ENCODE data around the gene PLD4.
"Not testable (repeated sequence)": the region's sequence is repeated elsewhere in the genome, so short reads cannot be mapped to it uniquely, and the experiment has no call there.

Gene PLD4

GRCh38 chr14:104945266-104945665, 20.6 kb downstream of the PLD4 start:
- not testable (repeated sequence) for H3K36me3 ChIP-seq (ENCODE audit: control insufficient read depth, insufficient read depth, low read length); H3K27ac ChIP-seq (ENCODE audit: low read depth, low read length); H3K4me1 ChIP-seq (ENCODE audit: control insufficient read depth, insufficient read depth, low read length); H3K9ac ChIP-seq (ENCODE audit: low read length); H3K27me3 ChIP-seq (ENCODE audit: control insufficient read depth, insufficient read depth, low read length); H3K4me3 ChIP-seq (ENCODE audit: low read length)

DNA sequence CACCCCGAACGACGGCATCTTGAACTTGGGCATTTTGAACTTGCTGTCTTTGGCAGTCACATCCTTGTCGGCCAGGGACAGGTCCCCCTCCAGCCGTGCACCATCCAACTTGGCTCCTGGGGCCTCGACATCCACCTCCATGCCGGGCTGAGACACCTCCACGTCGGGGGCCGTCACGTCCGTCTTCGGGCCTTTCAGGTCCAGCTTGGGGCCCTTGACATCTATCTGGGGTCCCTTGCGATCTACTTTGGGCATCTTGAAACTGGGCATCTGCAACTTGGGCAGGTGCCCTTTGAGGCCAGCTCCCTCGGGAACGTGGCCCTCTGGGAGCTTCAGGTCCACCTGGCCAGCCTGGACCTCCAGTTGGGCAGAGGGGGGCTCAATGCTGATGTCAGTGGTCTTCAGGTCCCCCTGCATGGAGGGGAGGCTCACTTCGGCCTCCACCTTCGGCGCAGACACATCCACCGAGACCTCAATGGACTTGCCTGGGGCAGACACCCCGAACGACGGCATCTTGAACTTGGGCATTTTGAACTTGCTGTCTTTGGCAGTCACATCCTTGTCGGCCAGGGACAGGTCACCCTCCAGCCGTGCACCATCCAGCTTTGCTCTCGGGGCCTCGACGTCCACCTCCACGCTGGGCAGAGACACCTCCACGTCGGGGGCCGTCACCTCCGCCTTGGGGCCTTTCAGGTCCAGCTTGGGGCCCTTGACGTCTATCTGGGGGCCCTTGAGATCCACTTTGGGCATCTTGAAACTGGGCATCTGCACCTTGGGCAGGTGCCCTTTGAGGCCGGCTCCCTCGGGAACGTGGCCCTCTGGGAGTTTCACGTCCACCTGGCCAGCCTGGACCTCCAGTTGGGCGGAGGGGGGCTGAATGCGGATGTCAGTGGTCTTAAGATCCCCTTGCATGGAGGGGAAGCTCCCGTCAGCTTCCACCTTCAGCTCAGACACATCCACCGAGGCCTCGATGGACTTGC, 21.6 kb downstream of the PLD4 start:
- not testable (repeated sequence) for H3K27me3 ChIP-seq (ENCODE audit: control insufficient read depth, insufficient read depth, low read length); H3K36me3 ChIP-seq (ENCODE audit: control insufficient read depth, insufficient read depth, low read length); H3K4me3 ChIP-seq (ENCODE audit: low read length)

GRCh38 chr14:104947201-104947600, 22.5 kb downstream of the PLD4 start:
- not testable (repeated sequence) for H3K4me1 ChIP-seq (ENCODE audit: control insufficient read depth, insufficient read depth, low read length); H3K36me3 ChIP-seq (ENCODE audit: control insufficient read depth, insufficient read depth, low read length); H3K27ac ChIP-seq (ENCODE audit: low read depth, low read length); H3K9ac ChIP-seq (ENCODE audit: low read length); H3K27me3 ChIP-seq (ENCODE audit: control insufficient read depth, insufficient read depth, low read length); H3K4me3 ChIP-seq (ENCODE audit: low read length)

More for the DNA sequence above, 21.6 kb downstream of the PLD4 start:
- H3K4me1 ChIP-seq (ENCODE audit: control insufficient read depth, insufficient read depth, low read length); H3K27ac ChIP-seq (ENCODE audit: low read depth, low read length); H3K9ac ChIP-seq (ENCODE audit: low read length): not testable (repeated sequence)

DNA sequence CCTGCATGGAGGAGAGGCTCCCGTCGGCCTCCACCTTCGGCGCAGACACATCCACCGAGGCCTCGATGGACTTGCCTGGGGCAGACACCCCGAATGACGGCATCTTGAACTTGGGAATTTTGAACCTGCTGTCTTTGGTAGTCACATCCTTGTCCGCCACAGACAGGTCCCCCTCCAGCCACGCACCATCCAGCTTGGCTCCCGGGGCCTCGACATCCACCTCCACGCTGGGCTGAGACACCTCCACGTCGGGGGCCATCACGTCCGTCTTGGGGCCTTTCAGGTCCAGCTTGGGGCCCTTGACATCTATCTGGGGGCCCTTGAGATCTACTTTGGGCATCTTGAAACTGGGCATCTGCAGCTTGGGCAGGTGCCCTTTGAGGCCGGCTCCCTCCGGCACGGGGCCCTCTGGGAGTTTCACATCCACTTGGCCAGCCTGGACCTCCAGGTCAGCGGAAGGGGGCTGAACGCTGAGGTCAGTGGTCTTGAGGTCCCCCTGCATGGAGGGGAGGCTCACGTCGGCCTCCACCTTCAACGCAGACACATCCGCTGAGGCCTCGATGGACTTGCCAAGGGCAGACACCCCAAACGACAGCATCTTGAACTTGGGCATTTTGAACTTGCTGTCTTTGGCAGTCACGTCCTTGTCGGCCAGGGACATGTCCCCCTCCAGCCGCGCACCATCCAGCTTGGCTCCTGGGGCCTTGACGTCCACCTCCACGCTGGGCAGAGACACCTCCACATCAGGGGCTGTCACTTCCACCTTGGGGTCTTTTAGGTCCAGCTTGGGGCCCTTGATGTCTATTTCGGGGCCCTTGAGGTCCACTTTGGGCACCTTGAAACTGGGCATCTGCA, 23.4 kb downstream of the PLD4 start:
- H3K9ac ChIP-seq (ENCODE audit: low read length); H3K36me3 ChIP-seq (ENCODE audit: control insufficient read depth, insufficient read depth, low read length); H3K27me3 ChIP-seq (ENCODE audit: control insufficient read depth, insufficient read depth, low read length); H3K4me1 ChIP-seq (ENCODE audit: control insufficient read depth, insufficient read depth, low read length); H3K4me3 ChIP-seq (ENCODE audit: low read length); H3K27ac ChIP-seq (ENCODE audit: low read depth, low read length): not testable (repeated sequence)

- Histone ChIP-seq H3K27me3 (ENCODE audit: control insufficient read depth, insufficient read depth, low read length) (no peaks in the 10 kb centered on the region), H3K4me3 (ENCODE audit: low read length) (no peak overlapping the region), H3K4me1 (ENCODE audit: control insufficient read depth, insufficient read depth, low read length) (no peaks in the 10 kb centered on the region), H3K36me3 (ENCODE audit: control insufficient read depth, insufficient read depth, low read length) (no peaks in the 10 kb centered on the region), H3K27ac (ENCODE audit: low read depth, low read length) (no peak overlapping the region), H3K9ac (ENCODE audit: low read length) (no peak overlapping the region)
These were observed 24.0 kb downstream of the PLD4 start for GRCh38 chr14:104948736-104949031.

DNA sequence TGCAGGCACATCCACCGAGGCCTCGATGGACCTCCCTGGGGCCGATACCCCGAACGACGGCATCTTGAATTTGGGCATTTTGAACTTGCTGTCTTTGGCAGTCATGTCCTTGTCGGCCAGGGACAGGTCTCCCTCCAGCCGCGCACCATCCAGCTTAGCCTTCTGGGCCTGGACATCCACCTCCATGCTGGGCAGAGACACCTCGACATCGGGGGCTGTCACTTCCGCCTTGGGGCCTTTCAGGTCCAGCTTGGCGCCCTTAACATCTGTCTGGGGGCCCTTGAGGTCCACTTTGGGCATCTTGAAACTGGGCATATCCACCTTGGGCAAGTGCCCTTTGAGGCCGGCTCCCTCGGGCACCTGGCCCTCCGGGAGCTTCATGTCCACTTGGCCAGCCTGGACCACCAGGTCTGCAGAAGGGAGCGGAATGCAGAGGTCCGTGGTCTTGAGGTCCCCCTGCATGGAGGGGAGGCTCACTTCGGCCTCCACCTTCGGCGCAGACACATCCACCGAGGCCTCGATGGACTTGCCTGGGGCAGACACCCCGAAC, 24.8 kb downstream of the PLD4 start:
- not testable (repeated sequence) for H3K27me3 ChIP-seq (ENCODE audit: control insufficient read depth, insufficient read depth, low read length); H3K9ac ChIP-seq (ENCODE audit: low read length); H3K36me3 ChIP-seq (ENCODE audit: control insufficient read depth, insufficient read depth, low read length); H3K4me1 ChIP-seq (ENCODE audit: control insufficient read depth, insufficient read depth, low read length); H3K4me3 ChIP-seq (ENCODE audit: low read length); H3K27ac ChIP-seq (ENCODE audit: low read depth, low read length)

DNA sequence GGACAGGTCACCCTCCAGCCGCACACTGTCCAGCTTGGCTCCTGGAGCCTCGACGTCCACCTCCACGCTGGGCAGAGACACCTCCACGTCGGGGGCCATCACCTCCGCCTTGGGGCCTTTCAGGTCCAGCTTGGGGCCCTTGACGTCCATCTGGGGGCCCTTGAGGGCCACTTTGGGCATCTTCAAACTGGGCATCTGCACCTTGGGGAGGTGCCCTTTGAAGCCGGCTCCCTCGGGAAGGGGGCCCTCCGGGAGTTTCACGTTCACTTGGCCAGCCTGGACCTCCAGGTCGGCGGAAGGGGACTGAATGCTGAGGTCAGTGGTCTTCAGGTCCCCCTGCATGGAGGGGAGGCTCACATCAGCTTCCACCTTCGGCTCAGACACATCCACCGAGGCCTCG, 25.3 kb downstream of the PLD4 start:
- Histone ChIP-seq H3K4me1 (ENCODE audit: control insufficient read depth, insufficient read depth, low read length) (no peaks in the 10 kb centered on the region), H3K9ac (ENCODE audit: low read length) (no peak overlapping the region), H3K36me3 (ENCODE audit: control insufficient read depth, insufficient read depth, low read length) (peaks cover 1% of the 10 kb centered on the region)

GRCh38 chr14:104950701-104951100, 26.0 kb downstream of the PLD4 start:
- H3K27me3 ChIP-seq (ENCODE audit: control insufficient read depth, insufficient read depth, low read length); H3K27ac ChIP-seq (ENCODE audit: low read depth, low read length); H3K36me3 ChIP-seq (ENCODE audit: control insufficient read depth, insufficient read depth, low read length); H3K9ac ChIP-seq (ENCODE audit: low read length); H3K4me1 ChIP-seq (ENCODE audit: control insufficient read depth, insufficient read depth, low read length); H3K4me3 ChIP-seq (ENCODE audit: low read length): not testable (repeated sequence)

More for the DNA sequence above, 25.3 kb downstream of the PLD4 start:
- H3K4me3 ChIP-seq (ENCODE audit: low read length), result no peak overlapping the region
- no peaks in the 10 kb centered on the region for H3K27me3 ChIP-seq (ENCODE audit: control insufficient read depth, insufficient read depth, low read length)
- no peak overlapping the region for H3K27ac ChIP-seq (ENCODE audit: low read depth, low read length)

DNA sequence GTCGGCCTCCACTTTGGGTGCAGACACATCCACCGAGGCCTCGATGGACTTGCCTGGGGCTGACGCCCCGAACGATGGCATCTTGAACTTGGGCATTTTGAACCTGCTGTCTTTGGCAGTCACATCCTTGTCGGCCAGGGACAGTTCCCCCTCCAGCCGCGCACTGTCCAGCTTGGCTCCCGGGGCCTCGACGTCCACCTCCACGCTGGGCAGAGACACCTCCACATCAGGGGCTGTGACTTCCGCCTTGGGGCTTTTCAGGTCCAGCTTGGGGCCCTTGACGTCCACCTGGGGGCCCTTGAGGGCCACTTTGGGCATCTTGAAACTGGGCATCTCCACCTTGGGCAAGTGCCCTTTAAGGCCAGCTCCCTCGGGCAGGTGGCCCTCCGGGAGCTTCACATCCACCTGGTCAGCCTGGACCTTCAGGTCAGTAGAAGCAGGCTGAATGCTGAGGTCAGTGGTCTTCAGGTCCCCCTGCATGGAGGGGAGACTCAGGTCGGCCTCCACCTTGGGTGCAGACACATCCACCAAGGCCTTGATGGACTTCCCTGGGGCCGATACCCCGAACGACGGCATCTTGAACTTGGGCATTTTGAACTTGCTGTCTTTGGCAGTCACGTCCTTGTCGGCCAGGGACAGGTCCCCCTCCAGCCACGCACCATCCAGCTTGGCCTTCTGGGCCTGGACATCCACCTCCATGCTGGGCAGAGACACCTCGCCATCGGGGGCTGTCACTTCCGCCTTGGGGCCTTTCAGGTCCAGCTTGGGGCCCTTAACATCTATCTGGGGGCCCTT, 27.4 kb downstream of the PLD4 start:
- not testable (repeated sequence) for H3K4me3 ChIP-seq (ENCODE audit: low read length); H3K36me3 ChIP-seq (ENCODE audit: control insufficient read depth, insufficient read depth, low read length); H3K27ac ChIP-seq (ENCODE audit: low read depth, low read length); H3K9ac ChIP-seq (ENCODE audit: low read length); H3K4me1 ChIP-seq (ENCODE audit: control insufficient read depth, insufficient read depth, low read length); H3K27me3 ChIP-seq (ENCODE audit: control insufficient read depth, insufficient read depth, low read length)

DNA sequence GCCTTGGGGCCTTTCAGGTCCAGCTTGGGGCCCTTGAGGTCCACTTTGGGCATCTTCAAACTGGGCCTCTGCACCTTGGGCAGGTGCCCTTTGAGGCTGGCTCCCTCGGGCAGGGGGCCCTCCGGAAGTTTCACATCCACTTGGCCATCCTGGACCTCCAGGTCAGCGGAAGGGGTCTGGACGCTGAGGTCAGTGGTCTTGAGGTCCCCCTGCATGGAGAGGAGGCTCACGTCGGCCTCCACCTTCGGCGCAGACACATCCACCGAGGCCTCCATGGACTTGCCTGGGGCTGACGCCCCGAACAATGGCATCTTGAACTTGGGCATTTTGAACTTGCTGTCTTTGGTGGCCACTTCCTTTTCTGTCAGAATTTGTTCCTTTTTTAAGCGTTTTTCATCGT, 28.4 kb downstream of the PLD4 start:
- Histone ChIP-seq H3K4me1 (ENCODE audit: control insufficient read depth, insufficient read depth, low read length) (peaks cover 6% of the 10 kb centered on the region), H3K27ac (ENCODE audit: low read depth, low read length) (no peak overlapping the region), H3K9ac (ENCODE audit: low read length) (no peak overlapping the region), H3K4me3 (ENCODE audit: low read length) (no peak overlapping the region), H3K27me3 (ENCODE audit: control insufficient read depth, insufficient read depth, low read length) (peaks cover 2% of the 10 kb centered on the region), H3K36me3 (ENCODE audit: control insufficient read depth, insufficient read depth, low read length) (peaks cover 9% of the 10 kb centered on the region)

GRCh38 chr14:104953896-104954656, 29.4 kb downstream of the PLD4 start:
- H3K4me1 ChIP-seq (ENCODE audit: control insufficient read depth, insufficient read depth, low read length), result peaks cover 6% of the 10 kb centered on the region
- H3K36me3 ChIP-seq (ENCODE audit: control insufficient read depth, insufficient read depth, low read length), result peaks cover 9% of the 10 kb centered on the region
- H3K27me3 ChIP-seq (ENCODE audit: control insufficient read depth, insufficient read depth, low read length), result peaks cover 2% of the 10 kb centered on the region

More at GRCh38 chr14:104953896-104954656, 29.4 kb downstream of the PLD4 start:
- H3K4me3 ChIP-seq (ENCODE audit: low read length), result no peak overlapping the region
- no peak overlapping the region for H3K9ac ChIP-seq (ENCODE audit: low read length)
- no peak overlapping the region for H3K27ac ChIP-seq (ENCODE audit: low read depth, low read length)
